HG03457 (cell line): ENCODE data around the gene UFC1.
A peak's percentile ranks its signal among the peaks of the same experiment; 100 is the strongest.
"Not testable (repeated sequence)": the region's sequence is repeated elsewhere in the genome, so short reads cannot be mapped to it uniquely, and the experiment has no call there.

Experiments
- ATAC-seq: cut with Tn5 transposase; IDR thresholded peaks from one replicate; pipeline ENCODE4 v1.9.1; 2021; ENCODE audit warnings: moderate number of reproducible peaks; ENCODE audit not compliant: unreplicated experiment

The UFC1 gene

DNA sequence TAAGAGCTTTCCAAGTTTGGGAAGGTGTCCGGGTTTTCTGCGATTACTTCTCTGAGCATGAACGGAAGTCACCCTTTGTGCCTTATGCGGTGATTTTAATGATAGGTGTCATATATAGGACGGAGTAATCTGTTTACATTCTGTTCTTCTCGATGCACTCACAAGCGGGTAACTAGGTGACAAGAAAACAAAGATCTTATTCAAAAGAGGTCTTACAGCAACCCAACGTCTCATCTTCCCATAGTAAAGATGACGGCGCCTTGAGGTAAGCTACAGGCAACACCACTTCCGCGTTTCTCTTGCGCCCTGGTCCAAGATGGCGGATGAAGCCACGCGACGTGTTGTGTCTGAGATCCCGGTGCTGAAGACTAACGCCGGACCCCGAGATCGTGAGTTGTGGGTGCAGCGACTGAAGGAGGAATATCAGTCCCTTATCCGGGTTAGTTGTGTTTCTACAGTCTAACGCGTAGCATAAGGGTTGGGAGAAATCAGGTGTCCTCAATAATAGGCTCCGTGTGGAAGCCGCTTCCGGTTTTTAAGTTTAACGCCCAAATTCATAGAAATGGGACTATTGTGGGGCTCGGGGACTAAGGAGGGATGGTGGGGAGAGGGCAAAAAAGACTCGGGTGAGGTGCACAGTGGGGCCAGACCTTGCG lies at the start of gene UFC1:
UFC1 (plus strand) TSS at position 297 of the 656 bp plus-strand sequence; CDS start at position 317, 20 bp downstream.
- peak; percentile 50 for ATAC-seq

DNA sequence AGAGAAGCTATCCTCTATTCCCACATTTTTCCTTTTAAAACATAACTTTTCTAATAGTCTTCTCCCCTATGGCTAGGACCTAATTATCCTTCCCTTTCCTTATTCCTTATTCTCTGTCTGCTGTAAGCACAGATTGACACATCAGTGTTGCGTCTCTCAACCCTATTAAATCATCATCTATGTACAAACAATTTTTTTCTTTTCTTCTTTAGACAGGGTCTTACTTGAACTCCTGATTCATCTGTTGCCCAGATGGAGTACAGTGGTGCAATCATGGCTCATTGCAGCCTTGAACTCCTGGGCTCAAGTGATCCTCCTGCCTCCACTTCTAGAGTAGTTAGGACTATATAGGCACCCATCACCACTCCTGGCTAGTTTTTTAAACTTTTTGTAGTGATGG lies 47.3 kb upstream of the UFC1 start:
- ATAC-seq = no peak

- ATAC-seq = no peak
Observed at GRCh38 chr1:161111117-161111516, 42.7 kb upstream of the UFC1 start.

GRCh38 chr1:161111527-161111926 lies 42.3 kb upstream of the UFC1 start:
- ATAC-seq = no peak

DNA sequence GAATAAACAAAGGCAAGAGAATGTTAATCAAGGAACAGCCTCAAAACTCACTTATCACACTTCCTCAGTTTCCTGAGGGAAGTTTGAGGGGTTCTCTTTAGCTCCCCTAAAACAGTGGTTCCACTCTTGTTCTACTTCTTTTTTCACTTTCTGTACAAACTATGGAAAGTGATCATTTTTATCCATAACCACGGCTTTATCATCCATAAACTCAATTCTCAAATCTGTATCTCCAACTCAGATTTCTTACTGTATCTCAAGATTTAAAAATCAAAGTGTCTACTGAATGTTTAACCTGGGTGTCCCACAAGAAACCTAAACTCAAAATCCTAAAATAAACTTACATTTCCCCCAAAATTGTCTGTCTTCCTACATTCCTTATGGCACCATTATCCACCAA lies 39.9 kb upstream of the UFC1 start:
- no peak for ATAC-seq

GRCh38 chr1:161114556-161114955 lies 39.2 kb upstream of the UFC1 start:
- no peak for ATAC-seq

- ATAC-seq = no peak
Observed at GRCh38 chr1:161115132-161115711, 38.6 kb upstream of the UFC1 start.

DNA sequence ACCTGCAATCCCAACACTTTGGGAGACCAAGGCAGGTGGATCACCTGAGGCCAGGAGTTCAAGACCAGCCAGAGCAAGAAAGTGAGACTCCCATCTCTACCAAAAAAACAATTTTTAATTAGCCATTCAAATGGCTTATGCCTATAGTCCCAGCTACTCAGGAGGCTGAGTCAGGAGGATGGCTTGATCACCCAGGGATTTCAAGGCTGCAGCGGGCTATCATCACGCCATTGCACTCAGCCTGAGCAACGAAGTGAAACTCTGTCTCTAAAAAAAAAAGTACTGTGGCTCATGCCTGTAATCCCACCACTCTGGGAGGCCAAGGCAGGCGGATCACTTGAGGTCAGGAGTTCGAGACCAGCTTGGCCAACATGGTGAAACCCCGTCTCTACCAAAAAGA lies 37.8 kb upstream of the UFC1 start:
- ATAC-seq = not testable (repeated sequence)

- ATAC-seq = peak; percentile 56
Observed at GRCh38 chr1:161117759-161118581, 35.8 kb upstream of the UFC1 start, which contains the start of the genes NIT1 and PFDN2. Gene NIT1 (plus strand): TSS chr1:161118105. CDS start chr1:161118177, 72 bp downstream. Gene PFDN2 (minus strand): TSS chr1:161118037. CDS start chr1:161118026, 11 bp downstream.

DNA sequence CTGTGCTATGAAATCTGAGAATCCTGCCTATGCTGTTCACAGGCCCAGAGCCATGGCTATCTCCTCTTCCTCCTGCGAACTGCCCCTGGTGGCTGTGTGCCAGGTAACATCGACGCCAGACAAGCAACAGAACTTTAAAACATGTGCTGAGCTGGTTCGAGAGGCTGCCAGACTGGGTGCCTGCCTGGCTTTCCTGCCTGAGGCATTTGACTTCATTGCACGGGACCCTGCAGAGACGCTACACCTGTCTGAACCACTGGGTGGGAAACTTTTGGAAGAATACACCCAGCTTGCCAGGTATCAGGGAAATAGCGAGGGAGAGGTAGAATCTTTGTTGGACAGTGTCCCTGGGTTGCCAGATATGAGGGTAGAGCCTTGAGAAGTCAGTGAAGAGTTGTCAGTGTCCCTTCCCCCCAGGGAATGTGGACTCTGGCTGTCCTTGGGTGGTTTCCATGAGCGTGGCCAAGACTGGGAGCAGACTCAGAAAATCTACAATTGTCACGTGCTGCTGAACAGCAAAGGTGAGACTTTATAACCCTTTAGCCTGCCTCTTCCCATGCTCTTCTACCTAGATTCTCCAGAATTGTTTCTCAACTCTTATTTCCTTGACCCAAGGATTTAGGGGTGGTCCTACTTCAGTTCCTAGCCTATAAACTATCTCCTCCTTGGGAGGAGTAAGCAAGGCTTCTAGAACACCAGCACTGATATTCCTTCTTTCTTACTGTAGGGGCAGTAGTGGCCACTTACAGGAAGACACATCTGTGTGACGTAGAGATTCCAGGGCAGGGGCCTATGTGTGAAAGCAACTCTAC lies 34.5 kb upstream of the UFC1 start:
- no peak for ATAC-seq

DNA sequence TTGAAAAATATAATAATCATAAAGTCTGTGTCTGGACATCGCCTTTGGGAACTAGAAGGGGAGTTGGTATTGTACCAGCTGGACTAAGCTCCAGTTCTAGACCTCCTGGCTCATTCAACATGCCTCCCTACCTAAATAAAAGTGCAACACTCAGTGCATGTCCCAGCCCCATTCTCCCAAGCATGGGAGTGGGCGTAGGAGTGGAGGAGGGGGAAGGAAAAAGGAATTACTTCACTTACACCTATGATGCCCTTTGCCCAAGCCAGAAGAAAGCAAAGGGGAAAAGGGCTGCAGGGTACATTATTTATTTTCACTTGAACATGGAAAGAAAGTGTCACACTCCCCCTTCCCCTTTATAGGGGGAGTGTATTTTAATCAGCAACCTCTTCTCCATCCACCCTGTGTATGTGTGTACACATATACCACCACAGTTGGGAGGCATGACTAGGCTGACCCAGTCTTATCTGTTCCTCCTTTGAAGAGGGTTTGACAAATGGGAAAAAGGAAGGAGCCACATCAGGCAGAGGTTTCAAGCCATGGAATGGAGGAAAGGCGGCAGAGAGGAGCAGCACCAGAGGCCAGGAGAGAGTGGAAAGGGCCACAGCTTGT lies 32.6 kb upstream of the UFC1 start:
- ATAC-seq = no peak

DNA sequence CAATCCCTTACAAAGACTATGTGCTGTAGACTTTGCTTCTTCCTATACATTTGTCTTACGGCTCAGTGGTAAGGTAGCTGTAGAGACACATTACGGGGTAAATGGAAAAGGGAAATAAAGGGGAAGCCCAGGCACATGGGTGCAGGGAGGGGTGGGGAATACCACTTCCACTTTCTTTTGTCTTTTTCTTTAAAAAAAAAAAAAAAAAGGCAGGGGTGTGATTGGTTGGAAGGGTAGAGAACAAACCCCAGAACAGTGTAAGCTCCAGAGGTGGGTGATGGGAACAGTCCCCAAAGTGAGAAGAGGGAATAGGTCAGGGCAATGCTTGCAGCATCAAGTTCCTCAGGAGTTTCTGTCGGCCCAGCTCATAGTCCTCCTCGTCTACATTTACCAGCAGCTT lies 31.9 kb upstream of the UFC1 start:
- ATAC-seq = no peak

GRCh38 chr1:161122967-161123366 lies 30.8 kb upstream of the UFC1 start:
- no peak for ATAC-seq

- no peak for ATAC-seq
Observed at GRCh38 chr1:161127649-161128048, 26.1 kb upstream of the UFC1 start.

- no peak for ATAC-seq
Observed at GRCh38 chr1:161128591-161129420, 25.0 kb upstream of the UFC1 start.

DNA sequence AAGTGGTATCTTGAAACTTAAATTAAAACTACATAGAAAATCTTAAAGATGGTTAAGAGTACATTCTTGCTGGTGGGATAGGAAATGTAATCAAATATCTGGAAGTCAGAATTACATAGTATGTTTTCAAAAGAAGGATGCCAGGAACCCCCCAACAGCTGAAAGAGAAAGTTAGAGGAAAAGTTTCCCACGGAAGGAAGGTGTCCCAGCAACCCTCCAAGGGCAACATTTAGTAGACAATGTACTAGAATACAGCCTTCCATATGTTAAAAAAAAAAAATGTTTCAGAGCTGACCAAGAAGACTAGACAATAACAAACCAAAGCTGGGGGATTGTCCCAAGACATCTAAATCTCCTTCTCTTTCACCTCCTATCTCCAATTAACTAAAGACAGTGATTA lies 23.5 kb upstream of the UFC1 start:
- ATAC-seq = no peak

DNA sequence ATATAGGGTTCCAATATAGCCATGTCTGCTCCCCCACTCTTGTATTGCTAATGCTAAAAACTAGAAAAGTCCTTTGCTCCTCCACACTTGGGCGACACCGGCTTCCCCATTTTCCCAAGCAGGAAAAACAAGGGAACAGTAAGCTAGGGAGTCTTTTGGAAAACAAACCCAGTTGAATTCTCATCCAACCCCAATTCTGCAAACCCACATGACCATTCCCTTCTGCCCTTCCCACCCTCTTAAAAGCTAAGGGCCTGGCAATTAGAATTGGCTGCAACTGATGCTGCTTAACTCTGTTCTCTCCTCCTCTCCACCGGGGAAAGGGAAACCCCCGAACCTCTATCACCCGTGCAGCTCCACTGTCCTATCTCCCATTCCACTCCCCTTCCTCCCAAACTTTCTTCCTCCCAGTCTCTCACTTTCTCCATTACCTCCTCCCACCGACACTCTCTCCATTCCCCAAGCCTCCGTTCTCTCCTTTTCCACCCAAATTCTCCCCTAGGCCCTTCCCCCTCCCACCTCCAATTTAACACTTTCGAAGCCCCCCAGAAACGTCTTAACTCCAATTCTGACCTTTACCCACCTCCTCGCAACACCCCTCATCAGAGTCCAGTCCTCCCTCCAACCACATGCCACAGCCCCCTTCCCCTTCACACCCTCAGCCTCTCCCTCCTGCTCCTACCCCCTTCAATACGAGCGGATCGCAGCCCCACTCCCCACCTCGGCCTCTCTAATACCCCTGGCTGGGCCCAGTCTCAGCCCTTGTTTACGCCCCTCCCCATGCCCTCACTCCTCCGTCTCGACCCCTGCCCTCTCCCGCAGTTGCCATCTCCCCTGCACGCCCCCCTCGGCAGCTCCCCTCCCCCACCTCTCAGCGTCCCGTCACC lies 22.0 kb upstream of the UFC1 start:
- no peak for ATAC-seq

DNA sequence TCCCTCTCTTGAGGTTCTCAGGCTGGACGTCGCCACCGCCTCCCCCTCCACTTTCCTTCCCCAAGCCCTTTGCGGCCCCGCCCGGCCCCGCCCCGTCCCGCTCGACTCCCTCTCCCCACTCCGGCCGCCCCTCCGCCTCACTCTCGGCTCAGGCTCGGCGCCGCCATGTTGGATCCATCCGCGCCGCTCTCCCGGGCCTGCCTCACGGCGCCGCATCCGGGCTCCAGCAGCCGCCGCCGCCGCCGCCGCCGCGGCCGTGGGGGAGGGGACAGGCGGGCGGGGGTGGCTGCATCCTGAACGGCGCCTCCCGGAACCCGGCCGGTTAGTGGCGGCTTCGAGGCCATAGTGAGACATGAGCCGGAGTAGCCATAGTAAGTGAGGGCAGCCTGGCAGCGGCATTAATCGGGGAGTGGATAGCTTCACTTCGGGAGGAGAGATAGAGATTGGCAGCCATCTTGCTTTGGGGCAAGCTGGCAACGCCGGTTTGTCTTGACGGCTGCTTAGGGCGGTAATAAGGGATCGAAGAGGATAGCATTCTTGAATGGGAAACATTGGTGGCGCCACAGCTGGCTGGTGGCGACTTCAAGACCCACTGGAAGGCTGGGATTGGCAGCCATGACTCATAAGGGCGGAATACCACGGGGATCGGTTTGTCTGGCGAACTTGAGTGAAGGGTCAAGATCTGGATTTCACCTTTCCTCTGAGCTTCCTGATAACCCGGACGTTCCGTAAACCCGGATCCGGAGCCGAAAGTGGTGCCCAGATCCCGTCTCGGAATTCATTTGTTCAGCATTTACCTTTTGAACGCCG lies 21.2 kb upstream of the UFC1 start, which contains the start of gene DEDD:
DEDD (minus strand) TSS at position 258 of the 810 bp plus-strand sequence. CDS start 8,205 bp downstream, outside the sequence.
- peak; percentile 83 for ATAC-seq
